Hematopoietic multipotent progenitor cell treated with erythropoietin and hydrocortisone succinate and interleukin-3 and kit ligand, for 8 days (in vitro differentiated cells): Measurements from ENCODE around the gene STIMATE.
A peak's percentile ranks its signal among the peaks of the same experiment; 100 is the strongest.

Experiments
- DNase-seq: peaks from one replicate; pipeline ENCODE4 v3.0.0-alpha.2; 2015

STIMATE gene

DNA sequence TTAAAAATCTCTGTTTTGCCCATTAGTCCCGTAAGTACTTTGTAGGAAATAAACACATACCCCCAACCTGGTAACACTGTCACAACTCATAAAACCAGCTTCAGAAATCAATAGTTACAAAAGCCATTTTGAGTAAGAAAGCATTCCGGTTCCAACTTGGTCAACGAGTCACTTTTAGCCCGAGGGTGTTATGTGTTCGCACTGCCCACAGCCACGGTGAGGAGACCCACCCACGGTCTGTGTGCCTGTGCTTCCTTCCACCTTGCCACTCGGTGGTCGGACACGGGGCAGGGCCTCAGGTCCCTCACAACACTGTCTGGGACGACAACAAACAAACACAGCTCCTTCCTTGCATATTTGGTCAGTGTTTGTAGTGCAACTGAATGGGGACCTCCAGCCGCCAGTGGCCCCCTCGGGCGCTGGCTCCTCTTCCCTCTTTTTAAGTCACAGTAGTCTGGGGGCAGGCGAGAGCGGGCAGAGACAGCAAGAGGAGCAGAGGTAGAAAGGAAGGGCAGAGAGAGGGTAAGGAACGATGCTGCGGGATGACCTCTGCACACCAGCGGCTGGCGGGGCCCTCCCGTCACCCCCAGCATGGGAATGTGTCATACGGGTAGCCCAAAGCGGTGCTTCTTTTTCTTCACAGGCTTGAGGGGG, 57.3 kb downstream of the STIMATE start:
- DNase-seq: no peak

DNA sequence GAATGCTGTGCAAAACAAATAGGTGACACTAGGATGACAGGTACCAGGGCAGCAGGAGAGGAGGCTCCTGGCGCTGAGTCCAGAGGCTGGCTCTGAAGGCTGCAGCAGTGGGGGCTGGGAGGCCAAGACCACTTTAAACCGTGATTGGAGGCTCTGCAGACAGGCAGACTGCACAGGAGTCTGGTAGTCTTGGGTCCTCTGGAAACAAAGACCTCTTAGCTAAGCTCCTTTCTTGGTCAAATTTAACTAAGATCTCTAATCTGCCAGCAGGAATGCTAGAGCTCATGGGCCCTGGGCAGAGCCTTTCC, 58.1 kb downstream of the STIMATE start:
- DNase-seq: no peak

DNA sequence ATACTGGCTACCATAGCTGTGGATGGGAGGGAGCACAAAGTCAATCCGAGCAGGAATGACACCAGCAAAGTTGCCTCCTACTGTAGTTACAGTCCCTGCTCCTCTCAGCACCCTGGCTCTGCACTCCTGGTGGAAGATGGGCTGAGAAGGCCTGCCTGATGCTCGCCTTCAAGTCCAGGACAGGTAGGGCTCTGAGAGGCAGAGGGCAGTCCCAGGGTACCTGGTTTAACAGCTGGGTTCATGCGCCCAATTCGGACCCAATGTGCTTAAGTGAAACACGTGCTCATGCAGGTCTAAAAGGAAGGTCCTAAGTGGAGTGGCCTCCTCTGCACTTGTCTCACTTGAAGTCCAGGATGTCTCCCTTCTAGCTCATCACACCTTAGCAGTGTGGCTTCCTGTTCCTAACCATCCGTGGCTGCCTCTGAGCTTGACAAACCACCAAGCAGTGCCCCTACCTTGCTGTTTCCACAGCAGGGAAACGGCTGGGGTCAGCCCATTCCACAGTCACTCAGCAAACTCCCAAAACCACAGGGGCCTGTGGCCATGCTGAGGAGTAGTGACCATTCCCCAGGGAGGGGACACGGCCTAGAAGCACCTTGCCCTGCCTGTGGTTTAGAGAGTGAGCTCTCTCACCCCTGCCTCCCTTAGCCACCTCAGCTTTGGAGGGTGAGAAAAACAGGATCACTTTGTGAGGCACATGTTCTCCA, 58.6 kb downstream of the STIMATE start:
- DNase-seq: no peak

DNA sequence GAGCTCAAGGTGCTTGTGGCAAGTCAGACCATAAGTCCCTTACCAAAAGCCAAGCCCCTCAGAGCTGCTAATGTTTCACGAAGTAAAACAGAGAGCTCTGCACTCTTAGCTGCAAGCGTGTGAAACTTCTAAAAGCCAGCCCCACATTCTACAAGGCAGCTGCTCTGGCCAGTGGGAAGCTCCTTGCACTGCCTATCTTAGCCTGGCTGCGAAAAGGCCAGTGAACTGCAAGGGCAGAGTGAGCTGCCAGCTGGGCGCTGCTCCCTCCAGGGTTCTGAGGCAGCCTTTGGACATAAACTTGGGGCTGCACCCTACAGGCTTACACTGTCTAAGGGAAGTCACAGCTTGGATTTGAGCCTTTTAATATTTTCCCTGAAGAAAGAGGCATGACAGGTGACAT, 60.4 kb downstream of the STIMATE start:
- no peak for DNase-seq

DNA sequence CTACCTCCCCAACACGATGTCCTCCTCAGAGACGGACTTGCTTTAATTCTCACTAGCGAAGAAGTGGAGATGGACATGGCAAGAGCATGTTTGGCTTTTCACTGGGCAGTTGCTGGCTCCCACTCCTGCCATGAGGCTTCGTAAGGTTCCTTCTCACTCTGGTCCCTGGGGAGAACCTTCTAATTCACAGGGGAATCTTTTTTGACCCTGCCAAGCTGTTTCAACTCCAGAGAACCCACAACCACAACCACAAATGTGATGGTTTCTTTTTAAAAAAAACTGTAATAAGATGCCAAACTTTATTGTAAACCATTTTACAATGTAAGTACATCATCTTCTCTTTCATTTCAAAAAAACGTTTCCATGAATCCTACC, 60.9 kb downstream of the STIMATE start:
- DNase-seq: no peak

DNA sequence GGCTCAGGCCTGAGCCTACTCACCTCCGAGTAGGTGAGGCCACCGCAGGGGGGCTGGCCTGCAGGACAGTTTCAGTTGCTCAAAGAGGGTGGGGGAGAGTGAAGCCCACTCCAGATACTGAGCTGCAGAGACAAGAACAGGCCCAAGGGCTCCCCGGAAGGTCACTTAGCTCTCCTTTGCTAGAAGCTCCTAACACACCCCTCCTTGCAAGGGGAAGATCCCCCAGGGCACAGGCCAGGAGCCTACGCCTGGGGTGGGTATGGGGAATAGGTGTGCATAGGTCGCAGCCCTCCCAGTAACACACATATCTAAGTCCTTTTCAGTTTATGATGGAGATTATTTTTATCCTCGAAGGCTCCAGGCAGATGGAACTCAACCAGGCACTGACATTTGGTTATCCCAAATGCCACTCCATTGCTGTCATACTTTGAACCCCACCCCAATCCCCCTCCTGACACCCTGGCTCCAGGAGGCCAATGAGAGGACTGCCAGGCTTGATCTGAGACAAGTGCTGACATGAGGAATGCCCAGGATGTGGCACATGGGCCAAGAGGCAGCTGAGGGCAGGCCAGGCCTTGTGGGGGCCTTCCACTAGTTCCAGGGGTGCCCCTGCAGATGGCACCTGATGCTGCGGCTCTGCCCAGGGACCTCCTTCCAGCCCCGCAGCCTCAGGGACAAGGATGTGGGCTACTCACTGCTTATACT, 61.4 kb downstream of the STIMATE start:
- DNase-seq: no peak

DNA sequence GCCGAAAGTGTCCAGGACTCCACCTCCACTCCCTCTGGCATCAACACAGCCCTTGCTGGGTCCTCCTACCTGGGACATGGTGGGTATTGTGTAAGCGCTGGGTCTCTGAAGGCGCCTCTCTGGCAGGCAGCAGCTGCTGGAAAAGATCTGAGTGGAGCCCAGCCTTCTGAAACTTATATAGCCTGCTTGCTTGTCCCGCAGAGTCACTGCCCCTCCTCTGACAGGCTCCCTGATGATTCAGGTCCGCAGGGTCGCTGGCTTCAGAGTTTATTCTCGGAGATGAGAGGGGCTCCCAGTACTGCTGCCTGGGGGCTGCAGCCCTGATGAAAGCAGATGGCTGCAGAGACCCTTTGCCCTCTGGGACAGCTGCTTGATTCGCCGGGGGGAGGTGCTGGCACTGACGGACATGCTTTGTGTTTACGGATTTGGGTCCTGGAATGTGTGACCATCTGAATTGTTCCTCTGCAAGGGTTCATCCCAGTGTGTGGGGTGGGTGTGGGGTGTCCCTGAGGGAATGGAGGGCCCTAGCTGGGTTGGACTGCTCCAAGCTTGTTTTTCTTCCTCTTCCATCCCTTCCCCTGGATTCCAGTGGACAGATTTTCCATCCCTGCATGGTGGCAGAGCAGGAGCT, 62.4 kb downstream of the STIMATE start, which contains the start of gene MUSTN1:
MUSTN1 (minus strand) TSS at position 149 of the 631 bp plus-strand sequence; CDS start at position 78, 71 bp downstream.
- no peak for DNase-seq

DNA sequence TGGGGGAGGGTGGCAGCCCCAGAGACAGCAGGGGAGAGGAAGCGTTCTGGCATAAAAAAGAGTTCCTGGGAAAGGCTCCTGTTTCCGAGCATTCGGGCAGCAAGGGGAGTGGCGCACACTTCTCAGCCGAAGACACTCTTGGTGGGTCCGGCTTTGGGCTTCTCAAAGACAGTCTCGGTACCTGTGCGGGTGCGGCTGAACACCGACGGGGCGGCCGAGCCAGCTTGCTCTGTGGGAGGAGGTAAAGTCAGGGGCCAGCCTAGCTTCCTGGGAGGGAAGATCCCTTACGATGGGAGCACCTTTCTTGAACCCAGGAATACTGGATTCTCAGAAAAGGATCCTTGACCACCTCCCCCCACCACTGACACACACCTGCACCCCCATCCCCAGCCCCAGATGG, 64.1 kb downstream of the STIMATE start:
- DNase-seq: no peak

DNA sequence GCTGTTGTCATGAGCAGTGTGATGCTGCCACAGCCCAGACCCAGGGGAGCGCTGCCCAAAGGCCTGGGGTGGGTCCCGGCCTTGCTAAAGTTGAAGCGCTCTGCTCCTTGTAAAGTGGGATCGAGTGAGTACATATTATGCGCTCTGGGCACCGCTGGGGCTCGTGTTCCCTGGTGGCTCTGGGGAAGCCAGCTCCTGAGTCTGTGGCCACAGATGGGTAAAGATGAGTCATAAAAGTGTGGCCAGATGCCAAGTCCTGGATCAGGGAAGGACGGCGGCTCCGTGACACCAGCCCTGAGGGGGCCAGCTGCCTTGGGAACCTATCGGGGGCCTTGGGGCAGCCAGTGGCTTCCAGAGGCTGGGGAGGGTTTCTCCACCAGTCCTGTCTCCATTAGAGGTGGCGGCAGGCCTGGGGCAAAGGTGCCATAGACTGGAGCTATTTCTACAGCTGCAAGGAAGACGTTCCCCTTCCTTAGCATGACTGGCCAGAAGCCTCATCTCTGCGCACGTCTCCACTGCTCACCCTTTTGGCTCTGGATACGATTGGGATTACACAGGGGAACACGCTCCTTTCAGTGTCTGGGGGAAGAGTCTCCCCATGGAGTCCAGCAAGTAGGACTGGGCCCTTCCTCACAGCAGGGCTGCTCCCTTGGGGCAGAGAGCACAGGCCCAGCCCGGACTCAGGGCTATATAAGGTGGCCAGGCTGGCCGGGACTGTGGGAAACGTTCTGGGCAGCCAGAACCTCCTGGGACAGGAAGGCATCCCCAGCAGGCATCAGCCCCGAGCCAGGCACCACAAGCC, 65.6 kb downstream of the STIMATE start:
- peak; percentile 38 for DNase-seq

DNA sequence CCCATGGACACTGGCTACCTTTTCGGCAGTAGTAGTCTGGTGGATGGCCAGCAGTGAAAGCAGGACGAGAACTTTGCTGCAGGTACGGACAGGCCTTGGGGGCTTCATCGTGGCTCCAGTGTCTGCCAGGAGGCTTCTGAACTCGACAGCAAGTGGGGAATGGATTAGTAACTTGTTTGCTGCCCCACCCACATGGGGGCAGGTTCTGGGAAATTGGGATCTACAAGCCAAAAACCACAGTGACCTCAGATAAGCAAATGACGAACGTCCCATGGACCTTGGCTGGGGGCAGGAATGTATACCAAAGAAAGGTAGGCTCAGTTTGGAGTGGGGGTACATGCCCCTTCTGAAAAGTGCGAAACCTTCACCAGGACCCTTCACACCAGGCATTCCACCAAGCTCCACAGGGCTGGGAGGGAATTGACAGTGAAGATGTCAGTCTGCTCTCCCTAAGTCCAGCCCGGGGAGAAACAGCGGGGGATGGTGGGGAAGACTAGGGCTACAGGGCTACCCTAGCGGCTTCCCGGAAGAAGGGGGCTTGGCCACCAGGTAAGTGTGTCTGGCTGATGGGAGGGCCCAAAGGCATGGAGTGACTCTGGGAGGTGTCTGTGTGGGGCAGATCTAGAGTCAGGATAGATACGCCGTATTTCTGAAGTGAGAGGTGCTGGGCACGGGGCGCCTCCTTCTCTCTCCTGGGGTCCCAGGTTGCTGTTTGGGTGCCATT, 66.7 kb downstream of the STIMATE start, which contains the start of gene ITIH4:
ITIH4 (minus strand) TSS at position 138 of the 724 bp plus-strand sequence; CDS start at position 108, 30 bp downstream.
- DNase-seq: peak; percentile 41

DNA sequence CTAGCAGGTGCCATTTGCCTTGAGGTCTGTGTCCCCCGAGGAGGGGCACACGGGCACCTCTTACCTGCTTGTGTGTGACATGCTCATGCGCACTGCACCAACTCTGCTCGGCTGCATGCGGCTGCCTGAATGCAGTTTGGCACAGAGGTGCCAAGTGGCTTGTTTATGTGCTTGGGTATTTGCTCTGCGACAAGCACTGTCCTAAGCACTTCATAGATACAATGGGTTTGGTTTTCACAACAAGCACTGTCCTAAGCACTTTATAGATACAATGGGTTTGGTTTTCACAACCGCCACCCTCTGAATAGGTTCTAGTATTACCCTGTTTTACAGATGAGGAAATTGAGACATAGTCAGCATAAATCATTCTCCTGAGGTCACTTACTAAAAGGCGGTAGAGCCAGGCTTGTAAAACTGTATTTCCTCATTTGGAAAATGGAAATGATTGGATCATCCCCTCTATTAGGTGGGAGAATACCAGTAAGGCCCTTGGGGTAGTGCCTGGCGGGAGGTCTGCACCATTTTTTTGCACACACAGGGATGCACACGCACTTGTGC, 67.4 kb downstream of the STIMATE start:
- no peak for DNase-seq

DNA sequence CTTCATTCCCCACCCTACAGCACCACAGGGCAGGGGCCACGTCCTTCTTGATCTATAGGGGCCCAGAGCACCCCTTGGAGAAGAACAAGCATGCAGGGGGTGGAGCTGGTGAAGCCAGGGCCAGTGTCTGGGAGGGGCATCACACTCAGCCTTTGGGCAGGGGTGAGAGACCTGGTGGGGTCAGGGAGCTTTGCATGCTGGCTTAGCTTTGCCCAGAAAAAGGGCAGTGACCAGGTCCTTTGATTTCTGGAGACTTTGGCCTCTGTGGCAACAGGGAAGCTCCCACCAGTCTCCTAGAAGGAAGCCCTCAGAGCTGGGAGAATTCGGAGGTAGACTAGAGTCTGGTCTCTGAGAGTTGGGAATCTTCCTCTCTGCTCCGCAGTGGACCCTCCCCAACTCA, 67.9 kb downstream of the STIMATE start:
- no peak for DNase-seq

DNA sequence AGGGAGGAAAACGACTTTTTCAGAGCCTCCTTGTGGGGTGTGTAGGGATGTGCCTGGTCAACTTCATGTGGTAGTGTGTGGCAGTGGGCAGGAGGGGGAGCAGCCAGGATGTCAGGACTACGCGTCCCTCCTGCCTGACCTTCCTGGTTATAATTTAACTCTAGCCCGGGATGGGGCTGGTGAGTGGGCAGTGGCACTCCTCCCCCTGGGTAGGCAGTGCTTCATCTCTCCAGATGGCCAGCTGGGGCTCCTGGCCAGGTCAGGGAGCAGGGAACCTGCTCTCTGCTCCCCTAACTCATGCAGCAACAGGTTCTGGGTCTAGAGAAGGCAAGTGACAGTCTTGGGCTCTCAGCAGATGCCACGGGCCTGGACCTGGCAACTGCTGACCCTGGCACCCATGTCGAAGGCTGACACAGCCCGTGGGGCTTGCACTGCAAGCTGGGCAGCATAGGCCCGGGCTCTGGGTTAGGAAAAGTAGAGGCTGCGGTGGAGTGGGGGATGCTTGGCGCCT, 69.4 kb downstream of the STIMATE start:
- DNase-seq: no peak

DNA sequence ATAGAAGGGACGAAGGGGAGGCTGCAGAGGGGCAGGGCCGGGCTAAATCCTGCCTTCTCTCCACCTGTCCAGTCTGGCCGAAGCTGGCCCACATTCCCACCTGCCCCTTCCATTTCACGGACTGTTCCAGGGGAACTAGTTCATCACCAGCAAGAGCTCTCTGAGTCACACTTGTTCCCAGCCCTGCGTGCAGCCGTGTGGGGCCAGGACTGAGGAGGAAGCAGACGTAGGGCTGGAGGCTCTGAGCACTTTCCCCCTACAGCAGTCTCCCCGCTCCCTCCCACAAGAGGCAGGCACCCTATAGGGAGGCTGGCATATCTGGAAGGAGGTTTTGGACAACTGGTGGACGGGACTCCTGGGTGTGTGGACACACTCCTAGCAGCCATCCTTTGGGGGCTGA, 69.9 kb downstream of the STIMATE start:
- DNase-seq: no peak

DNA sequence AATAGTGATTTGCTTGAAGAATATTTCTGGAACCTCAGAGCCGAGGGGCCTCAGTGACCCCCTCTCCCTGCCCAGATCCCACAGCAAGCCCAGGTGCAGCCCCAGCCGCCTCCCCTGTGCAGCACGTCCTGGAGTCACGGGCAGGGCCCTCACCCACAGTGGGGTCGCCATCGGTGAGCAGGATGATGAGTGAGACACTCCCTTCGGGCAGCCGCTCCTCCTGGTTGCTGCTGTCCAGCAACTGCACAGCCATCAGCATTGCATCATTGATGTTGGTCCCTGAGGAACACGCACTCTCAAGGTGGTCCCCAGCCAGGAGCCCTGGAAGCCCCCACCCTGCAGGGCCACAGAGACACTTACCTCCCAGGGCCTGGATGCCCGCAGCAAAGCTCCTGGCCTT, 73.3 kb downstream of the STIMATE start:
- DNase-seq: no peak

DNA sequence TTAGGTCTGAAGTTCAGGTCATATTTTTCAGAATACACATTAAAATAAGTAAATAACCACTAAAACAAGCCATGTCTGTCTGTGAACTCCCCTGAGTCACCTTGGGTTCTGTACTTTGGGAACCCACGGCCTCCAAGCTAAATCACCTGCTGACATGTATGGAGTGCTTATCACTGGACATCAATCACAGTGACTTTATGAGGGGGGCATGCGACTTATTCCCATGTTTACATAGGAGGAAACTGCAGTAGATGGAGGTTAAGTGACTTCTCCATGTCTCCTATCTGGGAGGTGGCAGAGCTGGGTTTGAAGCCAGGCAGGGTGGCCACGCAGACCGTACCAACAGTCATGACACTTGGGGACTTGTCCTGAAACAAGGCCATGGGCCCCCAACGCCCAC, 75.0 kb downstream of the STIMATE start:
- no peak for DNase-seq

DNA sequence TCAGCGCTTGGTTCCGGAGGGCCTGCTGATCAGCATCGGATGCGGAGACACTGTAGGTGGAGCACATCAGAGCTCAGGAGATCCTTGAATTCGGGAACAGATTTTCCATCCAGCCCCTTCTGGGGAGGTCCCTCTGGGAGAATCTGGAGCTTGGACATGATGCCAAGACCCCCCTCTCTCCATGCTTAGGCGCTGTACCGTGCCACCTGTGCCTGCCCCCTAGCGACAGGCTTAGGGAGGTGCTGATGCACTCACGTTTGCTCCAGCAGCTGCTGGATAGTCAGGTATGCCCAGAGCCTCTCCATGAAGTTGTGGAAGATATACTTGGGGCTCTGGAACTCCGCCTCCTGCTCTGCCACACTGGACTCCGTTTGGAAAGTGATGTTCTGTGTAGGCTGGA, 76.6 kb downstream of the STIMATE start:
- peak; percentile 34 for DNase-seq

DNA sequence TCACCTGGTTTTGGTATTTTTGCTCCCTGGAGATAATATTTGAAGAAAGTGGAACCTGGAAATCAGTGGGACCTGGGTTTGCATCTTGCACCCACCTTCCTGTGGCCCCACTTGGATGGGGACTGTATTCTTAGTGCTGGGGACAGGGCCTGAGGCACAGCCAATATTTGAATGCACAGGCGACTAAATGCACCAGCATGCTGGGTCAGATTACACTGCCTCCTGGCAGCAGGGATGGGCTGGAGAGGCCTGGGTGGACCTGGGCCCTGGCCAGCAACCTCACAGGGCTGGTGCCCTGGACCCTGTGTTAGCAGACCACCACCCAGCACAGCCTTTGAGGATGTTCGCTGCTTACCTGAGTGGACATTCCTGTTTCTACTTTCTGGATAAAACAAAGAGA, 77.4 kb downstream of the STIMATE start:
- DNase-seq: no peak

DNA sequence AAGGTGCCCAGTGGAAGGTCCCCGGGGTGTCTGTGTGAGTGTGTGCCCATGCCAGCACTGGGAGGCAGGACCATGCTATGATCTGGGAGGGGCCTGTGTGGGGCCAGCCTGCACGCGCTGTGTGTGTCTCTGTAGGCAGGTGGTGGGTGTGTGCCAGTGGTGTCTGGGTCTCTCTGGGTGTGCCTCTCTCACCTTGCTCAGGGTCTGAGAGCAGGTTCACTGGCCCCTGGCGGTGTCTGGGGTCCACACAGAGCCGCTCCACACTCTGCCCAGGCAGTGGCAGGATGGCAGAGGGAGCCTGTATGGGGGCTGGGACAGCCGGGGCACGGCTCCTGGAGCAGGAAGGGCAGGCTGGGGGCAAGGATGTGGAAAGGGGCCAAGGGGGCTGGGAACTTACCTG, 79.5 kb downstream of the STIMATE start:
- DNase-seq: no peak

DNA sequence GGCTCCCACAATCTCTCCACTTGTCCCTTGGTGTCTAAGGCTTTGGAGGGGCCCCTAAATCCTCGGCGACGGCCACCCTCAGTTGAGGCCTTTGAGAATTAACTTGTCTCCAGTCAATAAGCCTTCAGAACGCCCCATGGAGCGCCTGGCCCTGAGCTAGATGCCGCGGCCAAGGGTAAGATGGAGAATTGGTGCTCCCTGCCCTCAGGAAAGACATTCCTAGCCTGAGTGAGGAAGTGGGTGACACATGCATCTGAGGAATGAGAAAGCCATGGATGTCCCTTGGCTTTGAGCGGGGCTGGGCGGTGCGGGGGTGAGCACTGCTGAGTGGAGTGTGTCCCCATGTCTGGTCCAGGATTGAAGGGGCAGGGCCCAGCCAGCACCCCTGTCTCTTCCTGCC, 80.1 kb downstream of the STIMATE start:
- no peak for DNase-seq

DNA sequence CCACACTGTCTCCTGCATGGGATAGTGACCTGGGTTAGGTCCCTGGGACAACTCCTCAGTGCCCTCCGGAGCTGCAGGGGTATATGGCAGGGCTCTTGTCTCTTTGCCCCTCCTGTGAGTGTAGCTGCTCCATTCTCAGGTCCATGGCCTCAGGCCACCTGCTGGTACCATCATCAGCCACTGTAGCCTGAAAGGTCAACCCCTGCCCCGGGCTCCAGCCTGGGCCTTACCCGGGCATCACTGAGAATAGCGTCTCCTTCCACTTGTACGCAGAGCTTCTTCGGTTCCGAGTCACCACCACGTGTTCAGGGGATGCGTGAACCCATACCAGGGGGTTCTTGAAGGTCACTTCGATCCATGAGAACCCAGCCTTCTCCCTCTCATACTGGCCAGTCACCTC, 80.7 kb downstream of the STIMATE start:
- DNase-seq: no peak

DNA sequence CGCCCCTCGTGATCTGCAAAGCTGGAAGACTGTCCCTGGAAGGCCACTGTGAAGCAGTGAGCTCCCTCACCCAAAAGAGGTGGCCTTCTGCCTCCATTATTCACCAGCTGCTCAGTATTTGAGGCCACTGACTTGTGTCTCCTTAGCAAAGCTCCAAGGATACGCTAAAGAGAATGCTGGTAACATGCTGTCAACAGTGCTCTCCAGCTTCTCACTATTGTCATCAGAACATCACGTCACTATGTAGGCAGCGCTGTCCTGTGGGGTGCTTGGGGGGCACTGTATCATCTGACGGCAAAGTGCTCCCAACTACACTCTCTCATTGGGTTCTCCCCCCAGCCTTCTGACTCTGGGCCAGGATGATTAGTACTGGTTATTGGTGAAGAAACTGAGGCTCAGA, 81.1 kb downstream of the STIMATE start:
- no peak for DNase-seq
